Measurements from ENCODE around the gene GTPBP10.
"Not testable (repeated sequence)": the region's sequence is repeated elsewhere in the genome, so short reads cannot be mapped to it uniquely, and the experiment has no call there.

Gene GTPBP10

GRCh38 chr7:90334926-90335325, 11.6 kb upstream of the GTPBP10 start:
- not testable (repeated sequence) for H3K27me3 Mint-ChIP-seq (ENCODE audit: low read depth); H3K27ac Mint-ChIP-seq; H3K4me1 Mint-ChIP-seq (ENCODE audit: low read depth); H3K36me3 Mint-ChIP-seq (ENCODE audit: low read depth); H3K4me3 Mint-ChIP-seq; H3K9me3 Mint-ChIP-seq

DNA sequence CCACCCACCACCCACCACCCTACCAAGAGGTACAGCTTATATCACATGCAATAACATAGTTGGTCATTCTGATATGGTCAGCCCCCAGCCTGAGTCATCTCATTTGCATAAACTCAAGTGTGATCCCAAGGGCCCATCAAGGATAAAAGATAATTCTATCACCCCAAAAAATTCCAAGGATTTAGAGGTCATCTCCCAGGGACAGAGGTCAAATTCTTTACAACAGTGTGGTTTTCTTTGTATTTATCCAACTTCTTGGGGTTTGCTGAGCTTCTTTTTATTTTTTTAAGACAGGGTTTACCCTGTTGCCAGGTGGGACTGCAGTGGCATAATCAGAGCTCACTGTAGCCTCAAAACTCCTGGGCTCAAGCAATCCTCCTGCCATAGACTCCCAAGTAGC, 9.4 kb upstream of the GTPBP10 start:
- no peaks in the 10 kb centered on the region for H3K4me1 Mint-ChIP-seq (ENCODE audit: low read depth)
- no peaks in the 10 kb centered on the region for H3K27me3 Mint-ChIP-seq (ENCODE audit: low read depth)
- H3K4me3 Mint-ChIP-seq: no peak overlapping the region
- no peaks in the 10 kb centered on the region for H3K36me3 Mint-ChIP-seq (ENCODE audit: low read depth)
- no peaks in the 10 kb centered on the region for H3K9me3 Mint-ChIP-seq
- no peak overlapping the region for H3K27ac Mint-ChIP-seq

GRCh38 chr7:90345016-90345415, 1.5 kb upstream of the GTPBP10 start:
- Mint-ChIP-seq H3K27me3 (ENCODE audit: low read depth) (no peaks in the 10 kb centered on the region), H3K4me3 (peak overlapping the region; percentile 94), H3K27ac (peak overlapping the region; percentile 98), H3K9me3 (peaks cover 2% of the 10 kb centered on the region), H3K4me1 (ENCODE audit: low read depth) (peaks cover 25% of the 10 kb centered on the region), H3K36me3 (ENCODE audit: low read depth) (peaks cover 4% of the 10 kb centered on the region)

DNA sequence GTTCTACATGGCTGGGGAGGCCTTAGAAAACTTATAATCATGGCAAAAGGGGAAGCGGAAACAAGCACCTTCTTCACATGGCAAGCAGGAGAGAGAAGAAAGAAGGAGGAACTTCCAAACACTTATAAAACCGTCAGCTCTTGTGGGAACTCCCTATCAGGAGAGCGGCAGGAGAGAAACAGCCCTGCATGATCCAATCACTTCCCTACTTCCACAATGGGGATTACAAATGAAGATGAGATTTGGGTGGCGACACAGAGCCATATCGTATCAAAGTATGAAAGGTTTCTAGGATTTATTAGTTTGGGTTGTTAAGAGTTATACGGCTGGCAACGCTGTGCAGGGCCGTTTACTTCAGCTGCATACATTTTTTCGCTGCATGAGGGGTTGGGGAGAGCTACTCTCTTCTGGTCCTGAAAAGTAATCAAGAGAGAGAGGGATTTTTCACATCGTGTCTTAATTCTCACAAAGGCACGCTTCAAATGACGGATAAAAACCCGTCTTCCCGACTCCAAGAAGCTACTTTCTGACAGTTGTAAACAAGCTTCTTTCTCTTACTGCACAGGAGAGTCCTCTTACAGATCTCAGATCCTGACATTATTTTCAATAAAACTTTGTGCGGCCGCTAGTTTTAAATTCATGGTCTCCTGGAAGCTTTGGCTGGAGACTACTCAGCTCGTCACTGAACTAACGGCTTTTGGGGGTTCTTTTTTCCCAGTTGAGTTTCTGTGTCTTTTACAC, 751 bp upstream of the GTPBP10 start:
- peaks cover 25% of the 10 kb centered on the region for H3K4me1 Mint-ChIP-seq (ENCODE audit: low read depth)
- peak overlapping the region; percentile 94 for H3K4me3 Mint-ChIP-seq
- no peaks in the 10 kb centered on the region for H3K27me3 Mint-ChIP-seq (ENCODE audit: low read depth)
- peaks cover 8% of the 10 kb centered on the region for H3K36me3 Mint-ChIP-seq (ENCODE audit: low read depth)
- peaks cover 4% of the 10 kb centered on the region for H3K9me3 Mint-ChIP-seq
- H3K27ac Mint-ChIP-seq: peak overlapping the region; percentile 98

GRCh38 chr7:90347759-90348158, 1.2 kb downstream of the GTPBP10 start:
- H3K27ac Mint-ChIP-seq: peak overlapping the region; percentile 98
- H3K9me3 Mint-ChIP-seq: peaks cover 4% of the 10 kb centered on the region
- H3K36me3 Mint-ChIP-seq (ENCODE audit: low read depth): peaks cover 11% of the 10 kb centered on the region
- H3K4me3 Mint-ChIP-seq: peak overlapping the region; percentile 94
- H3K4me1 Mint-ChIP-seq (ENCODE audit: low read depth): peaks cover 25% of the 10 kb centered on the region
- H3K27me3 Mint-ChIP-seq (ENCODE audit: low read depth): no peaks in the 10 kb centered on the region

DNA sequence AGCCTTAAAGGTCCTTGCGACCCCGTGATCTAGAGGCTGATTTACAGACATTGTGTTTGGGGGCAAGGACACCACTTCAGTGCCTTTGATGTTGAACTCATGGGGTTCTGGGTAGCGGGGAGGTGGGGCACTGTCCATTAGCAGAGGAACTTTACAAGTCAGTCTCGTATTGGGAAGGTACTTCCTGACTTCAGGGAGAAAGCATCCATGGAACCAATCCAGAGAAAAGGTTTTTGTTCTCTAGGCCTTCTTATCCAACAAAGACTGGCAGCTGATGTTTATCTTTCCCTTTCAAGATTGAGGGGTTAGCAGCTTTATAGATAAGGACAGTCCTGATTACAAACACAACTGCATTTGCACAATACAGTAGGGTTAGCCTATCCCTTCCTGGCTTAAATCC, 2.8 kb downstream of the GTPBP10 start:
- Mint-ChIP-seq H3K27me3 (ENCODE audit: low read depth) (no peaks in the 10 kb centered on the region), H3K4me1 (ENCODE audit: low read depth) (peaks cover 25% of the 10 kb centered on the region), H3K36me3 (ENCODE audit: low read depth) (peaks cover 21% of the 10 kb centered on the region), H3K9me3 (peaks cover 7% of the 10 kb centered on the region), H3K4me3 (peak overlapping the region; percentile 12), H3K27ac (no peak overlapping the region)

GRCh38 chr7:90350032-90350431, 3.5 kb downstream of the GTPBP10 start:
- peaks cover 23% of the 10 kb centered on the region for H3K4me1 Mint-ChIP-seq (ENCODE audit: low read depth)
- peaks cover 22% of the 10 kb centered on the region for H3K36me3 Mint-ChIP-seq (ENCODE audit: low read depth)
- peak overlapping the region; percentile 8 for H3K27ac Mint-ChIP-seq
- H3K27me3 Mint-ChIP-seq (ENCODE audit: low read depth); H3K4me3 Mint-ChIP-seq; H3K9me3 Mint-ChIP-seq: not testable (repeated sequence)

GRCh38 chr7:90351987-90352386, 5.5 kb downstream of the GTPBP10 start:
- no peak overlapping the region for H3K4me3 Mint-ChIP-seq
- H3K36me3 Mint-ChIP-seq (ENCODE audit: low read depth): peaks cover 39% of the 10 kb centered on the region
- H3K9me3 Mint-ChIP-seq: peaks cover 16% of the 10 kb centered on the region
- H3K4me1 Mint-ChIP-seq (ENCODE audit: low read depth): peaks cover 9% of the 10 kb centered on the region
- H3K27ac Mint-ChIP-seq: no peak overlapping the region
- no peaks in the 10 kb centered on the region for H3K27me3 Mint-ChIP-seq (ENCODE audit: low read depth)

DNA sequence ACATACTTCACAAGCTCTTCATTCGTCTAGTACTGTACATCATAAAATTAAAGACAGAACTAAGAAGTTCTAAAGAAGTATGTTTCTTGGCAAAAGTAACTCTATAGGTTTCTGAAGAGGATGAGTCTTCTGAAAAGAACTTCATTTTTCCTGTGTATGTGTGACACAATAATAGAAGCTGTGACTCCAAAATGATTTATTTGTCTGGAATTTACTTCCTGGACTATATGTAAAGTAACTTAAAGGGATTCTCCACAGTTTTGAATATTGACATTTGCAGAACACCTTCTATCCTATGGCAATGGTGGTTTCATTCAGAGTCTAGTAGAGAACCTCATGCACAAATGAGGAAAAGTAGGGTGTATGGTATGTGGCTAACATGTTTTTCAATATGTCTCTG, 36.9 kb downstream of the GTPBP10 start:
- Mint-ChIP-seq H3K27me3 (ENCODE audit: low read depth) (no peaks in the 10 kb centered on the region), H3K9me3 (no peaks in the 10 kb centered on the region), H3K27ac (no peak overlapping the region), H3K36me3 (ENCODE audit: low read depth) (peaks cover 52% of the 10 kb centered on the region), H3K4me3 (no peak overlapping the region), H3K4me1 (ENCODE audit: low read depth) (no peaks in the 10 kb centered on the region)

GRCh38 chr7:90383861-90384260, 37.3 kb downstream of the GTPBP10 start:
- Mint-ChIP-seq H3K4me1 (ENCODE audit: low read depth) (no peaks in the 10 kb centered on the region), H3K27ac (no peak overlapping the region), H3K27me3 (ENCODE audit: low read depth) (no peaks in the 10 kb centered on the region), H3K4me3 (no peak overlapping the region), H3K9me3 (no peaks in the 10 kb centered on the region), H3K36me3 (ENCODE audit: low read depth) (peaks cover 51% of the 10 kb centered on the region)

GRCh38 chr7:90384433-90384832, 37.9 kb downstream of the GTPBP10 start:
- H3K36me3 Mint-ChIP-seq (ENCODE audit: low read depth): peaks cover 46% of the 10 kb centered on the region
- H3K4me1 Mint-ChIP-seq (ENCODE audit: low read depth): no peaks in the 10 kb centered on the region
- H3K27me3 Mint-ChIP-seq (ENCODE audit: low read depth): no peaks in the 10 kb centered on the region
- no peaks in the 10 kb centered on the region for H3K9me3 Mint-ChIP-seq
- H3K27ac Mint-ChIP-seq: no peak overlapping the region
- no peak overlapping the region for H3K4me3 Mint-ChIP-seq

DNA sequence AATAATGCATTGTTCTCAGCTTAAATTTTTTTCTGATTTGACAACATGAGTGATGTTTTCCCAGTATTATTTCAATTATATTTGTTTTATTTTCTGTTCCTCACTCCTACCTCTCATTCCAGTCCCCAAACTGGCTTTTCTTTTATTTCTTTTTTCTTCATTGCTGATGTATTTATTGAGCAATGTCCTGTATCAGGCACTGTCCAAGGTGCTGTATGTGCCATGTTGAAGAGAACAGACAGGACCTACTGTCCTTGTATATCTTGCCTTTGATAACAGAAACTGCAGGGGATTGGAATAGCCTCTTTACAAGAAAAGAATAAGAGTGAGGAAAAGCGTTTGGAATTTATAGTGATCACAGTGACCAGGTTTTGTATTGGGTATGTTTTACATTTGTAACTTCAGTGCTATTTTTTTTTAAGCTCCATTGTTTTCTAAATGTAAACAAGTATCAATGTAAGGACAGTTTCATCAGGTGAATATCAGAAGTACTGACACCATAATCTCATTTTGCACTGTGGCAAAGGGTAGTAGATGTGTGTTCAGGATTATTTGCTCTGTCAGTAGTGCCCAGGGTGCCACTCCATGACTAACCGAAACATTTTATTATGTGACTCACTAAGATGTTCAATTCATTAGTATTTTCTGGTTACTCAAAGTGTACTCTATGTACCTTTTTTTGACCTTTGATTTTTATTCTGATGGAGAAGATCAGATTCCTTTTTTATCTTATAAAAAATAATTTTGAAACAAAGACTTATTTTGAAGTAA, 41.1 kb downstream of the GTPBP10 start:
- Mint-ChIP-seq H3K4me3 (no peak overlapping the region), H3K9me3 (peaks cover 3% of the 10 kb centered on the region), H3K36me3 (ENCODE audit: low read depth) (peaks cover 32% of the 10 kb centered on the region), H3K27ac (no peak overlapping the region), H3K4me1 (ENCODE audit: low read depth) (no peaks in the 10 kb centered on the region), H3K27me3 (ENCODE audit: low read depth) (no peaks in the 10 kb centered on the region)

- no peak overlapping the region for H3K27ac Mint-ChIP-seq
- H3K9me3 Mint-ChIP-seq: peaks cover 9% of the 10 kb centered on the region
- peaks cover 18% of the 10 kb centered on the region for H3K36me3 Mint-ChIP-seq (ENCODE audit: low read depth)
- H3K4me3 Mint-ChIP-seq: no peak overlapping the region
- H3K27me3 Mint-ChIP-seq (ENCODE audit: low read depth): no peaks in the 10 kb centered on the region
- H3K4me1 Mint-ChIP-seq (ENCODE audit: low read depth): no peaks in the 10 kb centered on the region
Observed at GRCh38 chr7:90390926-90391325, 44.4 kb downstream of the GTPBP10 start.

- Mint-ChIP-seq H3K36me3 (ENCODE audit: low read depth) (peaks cover 16% of the 10 kb centered on the region), H3K27ac (no peak overlapping the region), H3K9me3 (peaks cover 14% of the 10 kb centered on the region), H3K4me3 (no peak overlapping the region), H3K27me3 (ENCODE audit: low read depth) (no peaks in the 10 kb centered on the region), H3K4me1 (ENCODE audit: low read depth) (no peaks in the 10 kb centered on the region)
Observed at GRCh38 chr7:90391488-90391887, 45.0 kb downstream of the GTPBP10 start.

GRCh38 chr7:90396420-90396819, 49.9 kb downstream of the GTPBP10 start:
- Mint-ChIP-seq H3K36me3 (ENCODE audit: low read depth) (peaks cover 10% of the 10 kb centered on the region), H3K9me3 (peaks cover 16% of the 10 kb centered on the region), H3K27ac (no peak overlapping the region), H3K4me3 (no peak overlapping the region), H3K4me1 (ENCODE audit: low read depth) (no peaks in the 10 kb centered on the region), H3K27me3 (ENCODE audit: low read depth) (no peaks in the 10 kb centered on the region)
